ENCODE data around the gene TRIM14. TPM values are rescaled to one million over a fixed set of nuclear protein-coding genes. Genes with fewer than 3 reads are reported as not detected.

TRIM14 gene
- total and polyA plus RNA-seq, 2 of the 13 experiments (the other 11 are each of a cell fraction or from before 2014, with no cell fraction given): 9.2 to 13.0 TPM

DNA sequence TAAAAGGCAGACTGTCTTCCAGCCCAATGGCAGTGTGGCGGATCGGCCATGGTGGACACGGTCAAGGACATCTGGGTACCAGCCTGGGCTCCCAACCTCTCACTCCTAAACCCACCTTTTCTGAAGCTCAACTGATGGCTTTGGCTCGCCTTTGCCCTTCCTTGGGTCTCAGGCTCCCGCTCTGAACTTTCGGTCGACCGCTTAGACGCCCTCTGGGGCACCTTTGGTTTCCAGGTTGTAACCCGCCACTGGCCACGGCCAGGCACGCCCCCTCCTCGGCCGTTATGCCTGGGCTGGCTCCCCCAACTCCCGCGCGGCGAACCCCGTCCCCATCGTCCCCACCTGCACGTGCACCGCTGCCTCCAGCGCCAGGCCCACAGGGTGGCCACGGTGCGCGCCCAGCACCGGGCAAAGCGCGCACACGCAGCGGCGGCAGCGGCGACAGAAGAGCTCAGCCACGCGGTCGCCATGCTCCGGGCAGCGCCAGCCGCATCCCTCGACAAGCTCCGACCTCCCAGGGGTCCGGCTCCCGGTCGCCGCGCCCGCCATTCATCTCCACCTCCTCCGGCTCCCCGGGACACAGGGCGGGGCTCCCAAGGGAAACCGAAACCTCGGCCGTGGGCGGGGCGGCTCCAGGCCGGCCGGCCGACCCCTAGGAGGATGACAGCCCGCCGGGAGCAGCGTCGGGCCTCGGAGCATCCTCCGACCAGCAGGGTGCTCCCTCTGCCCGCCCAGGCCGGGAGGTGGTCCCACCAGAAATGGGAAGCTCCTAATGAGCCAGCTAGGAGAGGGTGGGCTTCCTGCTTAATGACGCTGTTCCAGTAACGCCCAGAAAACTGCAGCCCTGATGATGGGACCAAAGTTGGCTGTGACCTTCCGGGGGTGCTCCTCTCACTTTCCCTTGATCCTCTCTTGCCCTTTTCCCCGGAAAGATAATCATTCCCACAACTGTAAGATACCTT, at the start of gene TRIM14 (continued):
- TF ChIP-seq SAP130 (CRISPR knock-in tag; IDR thresholded peaks at IDR 0.05; ENCODE audit: low read depth) (peak; percentile 74), NKX3-1 (CRISPR knock-in tag; IDR thresholded peaks at IDR 0.05) (no peak), SNAPC2 (CRISPR knock-in tag; IDR thresholded peaks at IDR 0.05) (no peak), ZKSCAN8 (CRISPR knock-in tag; IDR thresholded peaks at IDR 0.05; ENCODE audit: borderline replicate concordance) (no peak), ZBTB39 (CRISPR knock-in tag; IDR thresholded peaks at IDR 0.05) (no peak), GFI1 (CRISPR knock-in tag; IDR thresholded peaks at IDR 0.05; ENCODE audit: borderline replicate concordance) (0 out of 2 replicates have a peak, but pooled peaks have one; percentile 62), HOXD1 (CRISPR knock-in tag; IDR thresholded peaks at IDR 0.05) (no peak; the same call in 1 of the 2 replicates), ZNF232 (CRISPR knock-in tag; IDR thresholded peaks at IDR 0.05; ENCODE audit: borderline replicate concordance) (no peak), SOX6 (IDR thresholded peaks at IDR 0.05) (no peak), SOX6 (CRISPR knock-in tag; IDR thresholded peaks at IDR 0.05) (no peak; the same call in 1 of the 2 replicates), PRMT3 (CRISPR knock-in tag; IDR thresholded peaks at IDR 0.05; ENCODE audit: borderline replicate concordance, low read depth) (no peak), ZNF180 (CRISPR knock-in tag; IDR thresholded peaks at IDR 0.05; ENCODE audit: borderline replicate concordance, low read depth) (no peak), ZNF597 (CRISPR knock-in tag; IDR thresholded peaks at IDR 0.05) (no peak), ZSCAN20 (CRISPR knock-in tag; IDR thresholded peaks at IDR 0.05; ENCODE audit: borderline replicate concordance) (peak; percentile 71; the same call in 1 of the 2 replicates), ZNF24 (IDR thresholded peaks at IDR 0.05) (no peak), DPF2 (CRISPR knock-in tag; IDR thresholded peaks at IDR 0.05; ENCODE audit: borderline replicate concordance, low read depth) (no peak), KDM4B (CRISPR knock-in tag; IDR thresholded peaks at IDR 0.05) (no peak), ZFX (CRISPR knock-in tag; IDR thresholded peaks at IDR 0.05; ENCODE audit: low read depth) (peak; percentile 72), PLRG1 (conservative IDR thresholded peaks at IDR 0.05) (no peak), ZNF766 (CRISPR knock-in tag; IDR thresholded peaks at IDR 0.05; ENCODE audit: borderline replicate concordance) (no peak)
- TF ChIP-seq, protein P1, sequence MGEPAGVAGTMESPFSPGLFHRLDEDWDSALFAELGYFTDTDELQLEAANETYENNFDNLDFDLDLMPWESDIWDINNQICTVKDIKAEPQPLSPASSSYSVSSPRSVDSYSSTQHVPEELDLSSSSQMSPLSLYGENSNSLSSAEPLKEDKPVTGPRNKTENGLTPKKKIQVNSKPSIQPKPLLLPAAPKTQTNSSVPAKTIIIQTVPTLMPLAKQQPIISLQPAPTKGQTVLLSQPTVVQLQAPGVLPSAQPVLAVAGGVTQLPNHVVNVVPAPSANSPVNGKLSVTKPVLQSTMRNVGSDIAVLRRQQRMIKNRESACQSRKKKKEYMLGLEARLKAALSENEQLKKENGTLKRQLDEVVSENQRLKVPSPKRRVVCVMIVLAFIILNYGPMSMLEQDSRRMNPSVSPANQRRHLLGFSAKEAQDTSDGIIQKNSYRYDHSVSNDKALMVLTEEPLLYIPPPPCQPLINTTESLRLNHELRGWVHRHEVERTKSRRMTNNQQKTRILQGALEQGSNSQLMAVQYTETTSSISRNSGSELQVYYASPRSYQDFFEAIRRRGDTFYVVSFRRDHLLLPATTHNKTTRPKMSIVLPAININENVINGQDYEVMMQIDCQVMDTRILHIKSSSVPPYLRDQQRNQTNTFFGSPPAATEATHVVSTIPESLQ (CRISPR knock-in tag; conservative IDR thresholded peaks at IDR 0.05): no peak

Data from HepG2 (cell line).